SK-N-MC (cell line): ENCODE data around the gene MARF1.

ENCODE experiments used
- EZH2 ChIP-seq: fragments of 200-600 bp; sonication (generic); IDR thresholded peaks from one replicate; pipeline ENCODE4 v1.6.1; 2017; ENCODE audit warnings: antibody characterized with exemption
- POLR2AphosphoS5 ChIP-seq: IDR thresholded peaks from 2 replicates; pipeline ENCODE4 v1.6.1; 2012; ENCODE audit warnings: mild to moderate bottlenecking, low read depth, low read length, borderline replicate concordance

DNA sequence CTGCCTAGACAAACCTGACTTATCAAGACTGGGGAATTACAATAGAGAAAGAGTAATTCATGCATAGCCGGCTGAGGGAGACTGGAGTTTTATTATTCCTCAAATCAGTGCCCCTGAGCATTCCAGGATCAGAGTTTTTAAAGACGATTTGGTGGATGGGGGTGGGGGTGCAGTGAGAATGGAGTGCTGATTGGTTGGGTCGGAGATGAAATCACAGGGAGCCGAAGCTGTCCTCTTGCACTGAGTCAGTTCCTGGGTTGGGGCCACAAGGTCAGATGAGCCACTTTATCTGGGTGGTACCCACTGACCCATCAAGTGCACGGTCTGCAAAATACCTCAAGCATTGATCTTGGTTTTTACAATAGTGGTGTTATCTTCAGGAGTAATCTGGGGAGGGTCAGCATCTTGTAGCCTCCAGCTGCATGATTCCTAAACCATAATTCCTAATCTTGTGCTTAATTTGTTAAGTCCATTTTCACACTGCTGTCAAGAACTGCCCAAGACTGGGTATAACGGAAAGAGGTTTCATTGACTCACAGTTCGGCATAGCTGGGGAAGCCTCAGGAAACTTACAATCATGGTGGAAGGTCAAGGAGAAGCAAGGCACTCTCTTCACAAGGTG is 69.6 kb downstream of the MARF1 start:
- TF ChIP-seq EZH2 = no peak
- no peak for TF ChIP-seq POLR2AphosphoS5
